ENCODE measurements around the gene OOSP4A. TPM values are rescaled to one million over a fixed set of nuclear protein-coding genes. Genes with fewer than 3 reads are reported as not detected.

Gene OOSP4A
- total RNA-seq, 4 donors from 2014 or later: 0.95 TPM; not detected in 3

GRCh38 chr11:59944720-59945119 is 19.1 kb upstream of the OOSP4A start:
- no peak for DNase-seq
- Histone ChIP-seq H3K27ac (no peak overlapping the region), H3K9me3 (no peaks in the 10 kb centered on the region), H3K36me3 (no peaks in the 10 kb centered on the region), H3K4me1 (no peaks in the 10 kb centered on the region), H3K4me3 (no peak overlapping the region), H3K27me3 (no peaks in the 10 kb centered on the region)
- intact Hi-C loops (cut with DNase I): no loop called here
- 34 to 41% methylated on average over 2 of the region's 2 CpGs for WGBS, 2 donors
- TF ChIP-seq POLR2A (IDR thresholded peaks at IDR 0.05) (no peak), CTCF (IDR thresholded peaks at IDR 0.05) (no peak)

GRCh38 chr11:59953463-59954218 is 10.2 kb upstream of the OOSP4A start:
- Histone ChIP-seq H3K36me3 (no peaks in the 10 kb centered on the region), H3K27me3 (no peaks in the 10 kb centered on the region), H3K4me1 (no peaks in the 10 kb centered on the region), H3K27ac (no peak overlapping the region), H3K9me3 (no peaks in the 10 kb centered on the region), H3K4me3 (no peak overlapping the region)
- 77 to 81% methylated on average over 4 of the region's 4 CpGs for WGBS, 2 donors
- TF ChIP-seq POLR2A (IDR thresholded peaks at IDR 0.05): no peak
- TF ChIP-seq CTCF (IDR thresholded peaks at IDR 0.05): no peak
- DNase-seq: no peak
- intact Hi-C loops (cut with DNase I): no loop called here

DNA sequence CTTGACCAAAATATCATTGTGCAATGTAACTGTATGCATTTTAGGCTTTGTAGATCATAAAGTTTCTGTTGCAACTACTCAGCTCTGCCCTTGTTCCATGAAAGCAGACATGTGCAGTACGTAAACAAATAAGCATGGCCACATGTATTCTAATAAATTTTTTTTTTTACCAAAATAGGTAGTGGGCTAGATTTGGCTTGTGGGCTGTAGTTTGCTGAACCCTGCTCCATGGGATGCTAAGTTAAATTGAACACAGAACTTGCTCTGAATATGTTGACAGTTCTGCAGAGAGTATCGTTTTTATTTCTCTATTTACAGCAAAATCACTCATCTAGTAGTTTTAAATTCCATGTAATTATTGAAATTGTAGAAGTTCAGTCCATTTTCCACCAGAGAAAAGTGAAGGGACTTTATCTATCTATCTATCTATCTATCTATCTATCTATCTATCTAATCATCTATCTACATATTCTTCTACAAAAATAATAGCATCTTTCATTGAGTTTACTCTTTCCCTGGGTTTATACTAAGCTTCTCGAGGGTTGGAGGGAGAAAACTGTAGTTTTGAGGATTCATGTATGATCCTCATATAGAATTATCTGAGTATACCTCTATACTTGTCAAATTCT is 9.5 kb upstream of the OOSP4A start:
- WGBS, 2 donors: 44 to 58% methylated on average over 3 of the region's 3 CpGs
- no peak for DNase-seq

GRCh38 chr11:59957094-59957493 is 6.7 kb upstream of the OOSP4A start:
- TF ChIP-seq POLR2A (IDR thresholded peaks at IDR 0.05): no peak
- no peak for TF ChIP-seq CTCF (IDR thresholded peaks at IDR 0.05)
- 59 to 62% methylated on average over 4 of the region's 4 CpGs for WGBS, 2 donors
- no peaks in the 10 kb centered on the region for H3K9me3 ChIP-seq
- intact Hi-C loops (cut with DNase I): no loop called here
- H3K27me3 ChIP-seq: no peaks in the 10 kb centered on the region
- DNase-seq: no peak
- no peak overlapping the region for H3K27ac ChIP-seq
- H3K36me3 ChIP-seq: no peaks in the 10 kb centered on the region
- H3K4me1 ChIP-seq: no peaks in the 10 kb centered on the region
- H3K4me3 ChIP-seq: no peak overlapping the region

More for the DNA sequence above, 9.5 kb upstream of the OOSP4A start:
- H3K27ac ChIP-seq: no peak overlapping the region
- H3K27me3 ChIP-seq: no peaks in the 10 kb centered on the region
- no peak overlapping the region for H3K4me3 ChIP-seq
- intact Hi-C loops (cut with DNase I): no loop called here
- no peaks in the 10 kb centered on the region for H3K9me3 ChIP-seq
- no peaks in the 10 kb centered on the region for H3K4me1 ChIP-seq
- no peaks in the 10 kb centered on the region for H3K36me3 ChIP-seq
- TF ChIP-seq POLR2A (IDR thresholded peaks at IDR 0.05): no peak
- TF ChIP-seq CTCF (IDR thresholded peaks at IDR 0.05): no peak

Data from esophagus squamous epithelium (tissue), 5 donors.